ENCODE data around the gene TSBP1.

GRCh38 chr6:32416036-32416435, 44.3 kb upstream of the TSBP1 start:
- TF ChIP-seq, protein P1, sequence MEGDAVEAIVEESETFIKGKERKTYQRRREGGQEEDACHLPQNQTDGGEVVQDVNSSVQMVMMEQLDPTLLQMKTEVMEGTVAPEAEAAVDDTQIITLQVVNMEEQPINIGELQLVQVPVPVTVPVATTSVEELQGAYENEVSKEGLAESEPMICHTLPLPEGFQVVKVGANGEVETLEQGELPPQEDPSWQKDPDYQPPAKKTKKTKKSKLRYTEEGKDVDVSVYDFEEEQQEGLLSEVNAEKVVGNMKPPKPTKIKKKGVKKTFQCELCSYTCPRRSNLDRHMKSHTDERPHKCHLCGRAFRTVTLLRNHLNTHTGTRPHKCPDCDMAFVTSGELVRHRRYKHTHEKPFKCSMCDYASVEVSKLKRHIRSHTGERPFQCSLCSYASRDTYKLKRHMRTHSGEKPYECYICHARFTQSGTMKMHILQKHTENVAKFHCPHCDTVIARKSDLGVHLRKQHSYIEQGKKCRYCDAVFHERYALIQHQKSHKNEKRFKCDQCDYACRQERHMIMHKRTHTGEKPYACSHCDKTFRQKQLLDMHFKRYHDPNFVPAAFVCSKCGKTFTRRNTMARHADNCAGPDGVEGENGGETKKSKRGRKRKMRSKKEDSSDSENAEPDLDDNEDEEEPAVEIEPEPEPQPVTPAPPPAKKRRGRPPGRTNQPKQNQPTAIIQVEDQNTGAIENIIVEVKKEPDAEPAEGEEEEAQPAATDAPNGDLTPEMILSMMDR (IDR thresholded peaks at IDR 0.05) = no peak
- TF ChIP-seq POLR2A (IDR thresholded peaks at IDR 0.05) = no peak
